ENCODE data around the gene BBS7.

DNA sequence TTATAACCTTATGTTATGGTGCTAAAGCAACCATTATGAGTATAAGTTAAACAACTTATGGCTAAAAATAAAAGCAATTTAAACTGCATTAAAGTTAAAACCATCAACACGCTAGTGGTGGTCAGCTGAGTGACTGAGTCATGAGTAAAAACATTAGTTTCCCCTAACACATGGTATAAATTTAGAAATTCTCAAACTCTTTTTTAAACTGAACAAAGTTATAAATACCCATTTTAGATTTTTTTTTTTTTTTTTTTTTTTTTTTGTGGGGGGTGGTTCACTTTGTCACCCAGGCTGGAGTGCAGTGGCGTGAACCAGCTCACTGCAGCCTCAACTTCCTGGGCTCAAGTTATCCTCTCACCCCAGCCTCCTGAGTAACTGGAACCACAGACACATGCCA, 5.4 kb upstream of the BBS7 start:
- no peak for TF ChIP-seq POLR2A (IDR thresholded peaks at IDR 0.05; ENCODE audit: low read depth, low read length)
- TF ChIP-seq POLR2AphosphoS5 (IDR thresholded peaks at IDR 0.05; ENCODE audit: low read depth, low read length) = no peak
- TF ChIP-seq TAF1 (IDR thresholded peaks at IDR 0.05; ENCODE audit: low read depth, low read length) = no peak
